H1 (cell line): ENCODE results near the gene GFRA3. TPM values are rescaled to one million over a fixed set of nuclear protein-coding genes. Genes with fewer than 3 reads are reported as not detected.

ENCODE experiments used
- CTCF ChIA-PET: fragments of 300-600 bp; sonication (Branson Sonifier 250); formaldehyde crosslinking; loops from one replicate; lab custom pipeline; 2021; ENCODE audit not compliant: partially characterized antibody; lab: Charles Lee
- POLR2A ChIA-PET: fragments of 300-600 bp; sonication (Branson Sonifier 250); formaldehyde crosslinking; loops from one replicate; lab custom pipeline; 2021; ENCODE audit warnings: inconsistent platforms; ENCODE audit not compliant: partially characterized antibody; lab: Charles Lee
- DNase-seq, 2 experiments: peaks; one replicate each; pipeline versions ENCODE4 v3.0.0 to v3.0.0-alpha.2; 2010 to 2022; ENCODE audit warnings: low spot score in 2 of 2, low read depth in 1 of 2, mixed read lengths in 1 of 2
- FAIRE-seq: peaks from 2 replicates; lab custom pipeline; 2011; peaks lifted over from hg19 to GRCh38; lab: Jason Lieb, UNC
- H2AFZ ChIP-seq: 2 replicates; pipeline ENCODE4 v1.8.1; 2012; ENCODE audit warnings: low read length, inconsistent platforms
- H2AK5ac ChIP-seq: 2 replicates; pipeline ENCODE4 v1.6.1; 2013; ENCODE audit warnings: low read depth, low read length
- H2BK120ac ChIP-seq: replicated peaks from 2 replicates; pipeline ENCODE3; 2013; ENCODE audit warnings: low read depth, low read length, inconsistent platforms
- H2BK12ac ChIP-seq: 2 replicates; pipeline ENCODE4 v1.6.1; 2013; ENCODE audit warnings: low read depth, low read length
- H2BK15ac ChIP-seq: 2 replicates; pipeline ENCODE4 v1.6.1; 2013; ENCODE audit warnings: low read length
- H2BK20ac ChIP-seq: 2 replicates; pipeline ENCODE4 v1.6.1; 2013; ENCODE audit warnings: low read length
- H2BK5ac ChIP-seq: 2 replicates; pipeline ENCODE4 v1.6.1; 2013; ENCODE audit warnings: low read depth, low read length
- H3K14ac ChIP-seq: 2 replicates; pipeline ENCODE4 v1.6.1; 2013; ENCODE audit warnings: inconsistent platforms; ENCODE audit not compliant: insufficient read length
- H3K18ac ChIP-seq: 2 replicates; pipeline ENCODE4 v1.6.1; 2013; ENCODE audit warnings: low read length; ENCODE audit errors: extremely low read depth
- H3K23ac ChIP-seq: 2 replicates; pipeline ENCODE4 v1.6.1; 2013; ENCODE audit warnings: inconsistent platforms; ENCODE audit not compliant: insufficient read length
- H3K23me2 ChIP-seq: 2 replicates; pipeline ENCODE4 v1.6.1; 2013; ENCODE audit warnings: low read depth, low read length
- H3K27ac ChIP-seq: 2 replicates; pipeline ENCODE4 v1.6.1; 2011; ENCODE audit warnings: low read depth, low read length, inconsistent platforms
- H3K27me3 ChIP-seq, 4 experiments: replicated peaks in 1 of 4; 1 replicate in 1 of 4; 2 replicates in 3 of 4; pipeline versions ENCODE4 v1.6.1 to v1.8.1; 2011 to 2013; ENCODE audit warnings: low read length in 3 of 4, mild to moderate bottlenecking in 3 of 4, inconsistent platforms in 2 of 4, mixed read lengths in 2 of 4, moderate library complexity in 1 of 4; ENCODE audit not compliant: control insufficient read depth in 3 of 4, insufficient read depth in 3 of 4; ENCODE audit errors: extremely low read depth in 1 of 4
- H3K36me3 ChIP-seq, 4 experiments: 2 replicates each; pipeline versions ENCODE4 v1.6.1 to v1.8.1; 2011 to 2013; ENCODE audit warnings: mild to moderate bottlenecking in 4 of 4, low read length in 3 of 4, moderate library complexity in 2 of 4, control low read depth in 1 of 4, inconsistent platforms in 1 of 4; ENCODE audit not compliant: insufficient read depth in 4 of 4, control insufficient read depth in 2 of 4
- H3K4ac ChIP-seq: replicated peaks from 2 replicates; pipeline ENCODE3; 2013; ENCODE audit warnings: low read length, low read depth, mixed read lengths, inconsistent platforms; ENCODE audit not compliant: insufficient read length
- H3K4me1 ChIP-seq, 4 experiments: replicated peaks in 1 of 4; 1 replicate in 1 of 4; 2 replicates in 3 of 4; pipeline versions ENCODE4 v1.6.1 to v1.8.1; 2011 to 2013; ENCODE audit warnings: low read length in 3 of 4, inconsistent platforms in 2 of 4, mixed read lengths in 1 of 4; ENCODE audit not compliant: insufficient read depth in 4 of 4, control insufficient read depth in 3 of 4
- H3K4me2 ChIP-seq, 2 experiments: 2 replicates each; pipeline versions ENCODE4 v1.6.1 to v1.8.1; 2011 to 2013; ENCODE audit warnings: low read depth in 2 of 2, low read length in 2 of 2, control low read depth in 1 of 2, inconsistent platforms in 1 of 2, mild to moderate bottlenecking in 1 of 2; ENCODE audit not compliant: insufficient read depth in 1 of 2
- H3K4me3 ChIP-seq, 4 experiments: fragments of 200-600, 300-600 bp in 1 of 4; sonication (generic), shearing (Covaris generic), sonication (Bioruptor Twin) in 1 of 4; 2 replicates each; pipeline versions ENCODE4 v1.5.1 to v1.8.1; 2011 to 2016; ENCODE audit warnings: low read length in 4 of 4, low read depth in 3 of 4, control low read depth in 2 of 4, inconsistent platforms in 2 of 4, mild to moderate bottlenecking in 2 of 4, mixed read lengths in 1 of 4, moderate library complexity in 1 of 4; ENCODE audit not compliant: insufficient read depth in 2 of 4; ENCODE audit errors: extremely low read depth in 1 of 4
- H3K56ac ChIP-seq: replicated peaks from 2 replicates; pipeline ENCODE3; 2013; ENCODE audit warnings: low read depth, mild to moderate bottlenecking, mixed read lengths, low read length, inconsistent platforms; ENCODE audit not compliant: insufficient read length
- H3K79me1 ChIP-seq: 2 replicates; pipeline ENCODE4 v1.6.1; 2013; ENCODE audit warnings: low read depth, low read length, control low read depth
- H3K79me2 ChIP-seq, 2 experiments: 2 replicates each; pipeline versions ENCODE4 v1.6.1 to v1.8.1; 2012 to 2013; ENCODE audit warnings: low read length in 2 of 2, mild to moderate bottlenecking in 2 of 2, inconsistent platforms in 1 of 2; ENCODE audit not compliant: insufficient read depth in 2 of 2, control insufficient read depth in 1 of 2
- H3K9ac ChIP-seq, 4 experiments: replicated peaks in 1 of 4; 1 replicate in 1 of 4; 2 replicates in 3 of 4; pipeline versions ENCODE4 v1.6.1 to v1.8.1; 2011 to 2013; ENCODE audit warnings: low read depth in 3 of 4, low read length in 3 of 4, control low read depth in 2 of 4, mild to moderate bottlenecking in 2 of 4, moderate library complexity in 2 of 4, inconsistent platforms in 1 of 4; ENCODE audit errors: extremely low read depth in 1 of 4
- H3K9me3 ChIP-seq, 2 experiments: 2 replicates each; pipeline versions ENCODE4 v1.6.1 to v1.8.1; 2012 to 2013; ENCODE audit warnings: mild to moderate bottlenecking in 2 of 2, moderate library complexity in 2 of 2, control low read depth in 1 of 2, inconsistent platforms in 1 of 2, low read depth in 1 of 2, low read length in 1 of 2, mixed read lengths in 1 of 2; ENCODE audit not compliant: insufficient read depth in 2 of 2
- H4K20me1 ChIP-seq, 2 experiments: replicated peaks in 1 of 2; 2 replicates each; pipeline versions ENCODE3 to v1.8.1; 2011 to 2013; ENCODE audit warnings: inconsistent platforms in 2 of 2, low read length in 2 of 2, mild to moderate bottlenecking in 1 of 2; ENCODE audit not compliant: insufficient read depth in 2 of 2, control insufficient read depth in 1 of 2
- H4K5ac ChIP-seq: 2 replicates; pipeline ENCODE4 v1.6.1; 2013; ENCODE audit warnings: low read length, low read depth, mixed read lengths, inconsistent platforms; ENCODE audit not compliant: insufficient read length
- H4K8ac ChIP-seq: 2 replicates; pipeline ENCODE4 v1.8.0; 2013; ENCODE audit warnings: mild to moderate bottlenecking, moderate library complexity, low read length, inconsistent platforms; ENCODE audit not compliant: insufficient read depth; ENCODE audit errors: extremely low read depth
- H4K91ac ChIP-seq: replicated peaks from 2 replicates; pipeline ENCODE3; 2013; ENCODE audit warnings: low read length, mixed read lengths, inconsistent platforms; ENCODE audit not compliant: insufficient read length
- CREB1 ChIP-seq: IDR thresholded peaks from 2 replicates; pipeline ENCODE4 v1.6.1; 2012; ENCODE audit warnings: inconsistent platforms
- CTBP2 ChIP-seq: IDR thresholded peaks from 2 replicates; pipeline ENCODE4 v1.7.0; 2011; ENCODE audit warnings: borderline replicate concordance, mild to moderate bottlenecking, moderate library complexity, mixed read lengths, low read length; ENCODE audit not compliant: insufficient read depth, insufficient read length
- CTCF ChIP-seq, 3 experiments: IDR thresholded peaks; 1 replicate in 2 of 3; 2 replicates in 1 of 3; pipeline versions ENCODE4 v1.5.1 to v1.6.1; 2011; ENCODE audit warnings: low read length in 3 of 3, mild to moderate bottlenecking in 3 of 3, inconsistent platforms in 2 of 3, low read depth in 1 of 3, moderate library complexity in 1 of 3; ENCODE audit not compliant: insufficient read depth in 1 of 3; ENCODE audit errors: control extremely low read depth in 1 of 3
- EZH2 ChIP-seq: fragments of 200-600 bp; sonication (generic); IDR thresholded peaks from 2 replicates; pipeline ENCODE4 v1.7.1; 2012; ENCODE audit warnings: low read depth, mild to moderate bottlenecking, moderate library complexity, low read length, inconsistent platforms; ENCODE audit not compliant: severe bottlenecking
- GABPA ChIP-seq: IDR thresholded peaks from 2 replicates; pipeline ENCODE4 v1.6.1; 2011; ENCODE audit warnings: mild to moderate bottlenecking, low read length, moderate library complexity, borderline replicate concordance; ENCODE audit not compliant: insufficient read depth
- HDAC2 ChIP-seq, 2 experiments: fragments of 300-600 bp in 1 of 2; sonication (generic) in 1 of 2; IDR thresholded peaks; 2 replicates each; pipeline ENCODE4 v1.6.1; 2011 to 2012; ENCODE audit warnings: low read depth in 2 of 2, low read length in 2 of 2, mild to moderate bottlenecking in 2 of 2, moderate library complexity in 2 of 2, borderline replicate concordance in 1 of 2, inconsistent platforms in 1 of 2
- JUN ChIP-seq: IDR thresholded peaks from 2 replicates; pipeline ENCODE4 v1.6.1; 2011; ENCODE audit warnings: low read depth, mild to moderate bottlenecking, improper control_type of control experiment, low read length
- RBBP5 ChIP-seq: IDR thresholded peaks from 2 replicates; pipeline ENCODE4 v1.7.1; 2012; ENCODE audit warnings: low read depth, mild to moderate bottlenecking, inconsistent platforms, low read length, moderate library complexity, borderline replicate concordance
- SAP30 ChIP-seq: fragments of 300-600 bp; sonication (generic); IDR thresholded peaks from 2 replicates; pipeline ENCODE4 v1.7.1; 2012; ENCODE audit warnings: low read length, moderate library complexity, mild to moderate bottlenecking, inconsistent platforms; ENCODE audit not compliant: insufficient read depth, insufficient replicate concordance
- SIX5 ChIP-seq: IDR thresholded peaks from 2 replicates; pipeline ENCODE4 v1.6.1; 2011; ENCODE audit warnings: mild to moderate bottlenecking, low read depth, low read length
- TEAD4 ChIP-seq: IDR thresholded peaks from 2 replicates; pipeline ENCODE4 v1.6.1; 2012; ENCODE audit warnings: low read depth, low read length, inconsistent platforms, mixed read lengths
- WGBS, 2 experiments: shearing (Covaris generic) in 1 of 2; methylation state at CpG; one replicate each; pipeline versions ENCODE4 v1.1.6 to v1.1.7; 2013 to 2015; ENCODE audit warnings: low lambda C conversion rate in 2 of 2, mixed read lengths in 2 of 2, inconsistent platforms in 1 of 2, low coverage in 1 of 2, missing lambda C conversion rate in 1 of 2; ENCODE audit not compliant: insufficient replicate concordance in 2 of 2, insufficient coverage in 1 of 2, insufficient read length in 1 of 2; ENCODE audit errors: extremely low coverage in 1 of 2, missing lambda C conversion rate in 1 of 2; 5-methylcytosine and 5-hydroxymethylcytosine counted together
- polyA plus RNA-seq, 7 experiments: library from polyadenylated mRNA; depleted of rRNA in 3 of 7; stranded (reverse) in 5 of 7; unstranded in 2 of 7; fragments of >200 nt in 5 of 7; fragments of 200-250 nt in 2 of 7; gene quantifications; 1 replicate in 5 of 7; 2 replicates in 1 of 7; 4 replicates in 1 of 7; pipeline versions ENCODE4 v1.2.1 to v1.2.3, GENCODE V29; 2011 to 2013; ENCODE audit warnings: missing spikeins in 2 of 7, mixed read lengths in 2 of 7
- total RNA-seq: library from RNA; stranded (reverse); fragmentation: NEBNext Ultra II Directional; extraction: Animal tissue kit (Norgen Biotek cat#: 25700); gene quantifications from 2 replicates; pipeline ENCODE4 v1.2.1, GENCODE V29; 2021

The GFRA3 gene
- total and polyA plus RNA-seq, 2 of the 8 experiments (the other 6 are each of a cell fraction or from before 2014, with no cell fraction given) = 0.88 to 3.4 TPM

DNA sequence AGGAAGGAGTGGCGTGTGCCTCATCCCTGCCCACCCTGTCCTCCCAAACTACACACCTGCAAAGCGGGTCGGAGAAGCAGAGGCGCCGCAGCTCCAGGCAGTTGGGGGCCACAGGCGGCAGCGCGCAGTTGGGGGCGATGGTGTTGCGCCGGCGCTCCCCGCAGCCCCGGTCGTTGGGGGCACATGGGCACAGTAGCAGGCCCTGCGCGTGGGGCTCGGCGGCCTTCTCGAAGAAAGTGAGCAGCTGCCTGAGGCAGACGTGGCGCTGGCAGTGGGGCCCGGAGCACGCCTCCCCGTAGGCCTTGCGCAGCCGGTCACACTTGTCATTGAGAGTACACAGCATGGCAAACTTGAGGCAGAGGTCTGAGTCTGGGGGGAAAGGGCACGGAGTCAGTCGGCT lies 16.8 kb downstream of the GFRA3 start:
- Histone ChIP-seq H3K9me3 (no peaks in the 10 kb centered on the region), H4K91ac (no peak overlapping the region), H3K56ac (no peak overlapping the region), H2BK5ac (no peak overlapping the region), H3K27ac (no peak overlapping the region), H3K4me1 (no peaks in the 10 kb centered on the region; a peak in 1 of 7 replicates), H3K14ac (no peak overlapping the region), H2BK15ac (0 out of 2 replicates have a peak overlapping the region, but pooled peaks have one; percentile 16), H3K79me1 (no peaks in the 10 kb centered on the region), H3K79me2 (no peaks in the 10 kb centered on the region), H2AK5ac (no peak overlapping the region), H2AFZ (no peak overlapping the region), H3K23me2 (no peaks in the 10 kb centered on the region), H4K8ac (no peak overlapping the region; the same call in 1 of the 2 replicates), H3K36me3 (no peaks in the 10 kb centered on the region), H3K18ac (no peak overlapping the region), H2BK12ac (no peak overlapping the region), H3K4me2 (no peak overlapping the region), H3K23ac (no peak overlapping the region), H4K20me1 (no peaks in the 10 kb centered on the region), H2BK20ac (no peak overlapping the region), H3K4me3 (no peak overlapping the region), H3K9ac (no peak overlapping the region), H3K4ac (no peak overlapping the region), H3K27me3 (no peaks in the 10 kb centered on the region), H4K5ac (no peak overlapping the region), H2BK120ac (no peak overlapping the region)
- ChIA-PET POLR2A (interaction anchor here (1.0 kb wide), 1 partner anchor 80 kb away, joined by 3 read pairs; the partner anchor contains the start of gene FAM53C), CTCF (interaction anchor here (1.0 kb wide), 1 partner anchor 14 kb away, joined by 4 read pairs; no protein-coding TSS in a partner anchor)
- WGBS, 2 experiments = 89% methylated on average over 23 of the region's 29 CpGs; no CpG with 5 or more reads in 1 of the 2 experiments
- no peak for DNase-seq
- no peak for FAIRE-seq
- TF ChIP-seq GABPA (no peak), JUN (no peak), TEAD4 (no peak), CREB1 (no peak), CTCF (IDR thresholded peaks at IDR 0.05; ENCODE audit: control extremely low read depth in 1 of 3, insufficient read depth in 1 of 3, low read depth in 1 of 3, low read length in 3 of 3) (no peak), EZH2 (no peak), SAP30 (no peak), HDAC2 (IDR thresholded peaks at IDR 0.05; ENCODE audit: borderline replicate concordance in 1 of 2, low read depth in 2 of 2, low read length in 2 of 2) (no peak), RBBP5 (no peak), SIX5 (no peak), CTBP2 (no peak)
